Stimulated activated naive CD4-positive, alpha-beta T cell (primary cell): Measurements from ENCODE around the gene PJA1.

ENCODE experiments used
- DNase-seq, 6 experiments: peaks; one replicate each; lab custom pipeline; 2025; lab: John Stamatoyannopoulos, UW

PJA1 gene

DNA sequence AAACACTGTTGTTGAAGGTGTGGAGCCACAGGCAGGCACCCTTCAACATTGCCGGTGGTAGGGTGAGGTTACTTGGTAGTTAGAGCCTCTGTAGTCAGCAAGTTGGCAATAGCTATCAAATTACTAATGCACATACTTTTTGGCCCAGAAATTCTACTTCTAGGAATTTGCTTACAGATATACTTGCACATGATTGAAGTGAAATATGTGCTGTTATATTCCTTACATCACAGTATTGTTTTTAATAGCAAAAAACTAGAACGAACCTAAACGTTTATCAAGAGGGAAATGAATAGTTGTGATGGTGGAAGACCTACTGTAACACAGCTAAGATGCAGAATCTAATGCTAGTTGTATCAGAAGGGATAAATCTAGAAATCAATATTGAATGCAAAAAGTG lies 7.7 kb upstream of the PJA1 start:
- no peak for DNase-seq

GRCh38 chrX:69170319-69170718 lies 5.1 kb upstream of the PJA1 start:
- no peak for DNase-seq

GRCh38 chrX:69163936-69164741 lies 1.1 kb downstream of the PJA1 start:
- DNase-seq: peak; percentile 17 to 55 (median 48)

DNA sequence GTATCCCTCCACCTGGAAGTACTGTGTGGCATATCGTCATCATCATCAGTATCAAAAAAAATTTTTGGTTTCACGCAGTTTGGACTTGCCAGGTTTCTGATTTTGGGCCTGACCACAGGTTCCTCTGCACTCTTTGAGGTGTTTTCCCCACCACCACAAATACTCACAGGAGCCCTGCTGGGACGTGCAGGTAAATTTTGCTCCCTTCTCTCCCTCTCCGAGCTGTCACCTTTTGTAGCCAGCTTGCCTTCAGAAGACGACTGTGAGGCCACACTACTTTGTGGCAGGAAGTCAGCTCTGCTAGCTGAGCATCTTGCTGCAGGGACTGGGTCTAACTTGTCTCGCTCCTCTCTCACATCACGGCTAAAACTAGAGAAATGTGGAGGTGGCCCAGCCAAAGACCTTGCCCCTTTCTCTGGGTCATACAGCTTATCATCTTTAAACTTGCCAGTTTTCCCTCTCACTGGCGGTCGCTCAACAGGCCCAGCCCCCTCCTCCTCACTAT lies 2.8 kb downstream of the PJA1 start:
- no peak for DNase-seq

DNA sequence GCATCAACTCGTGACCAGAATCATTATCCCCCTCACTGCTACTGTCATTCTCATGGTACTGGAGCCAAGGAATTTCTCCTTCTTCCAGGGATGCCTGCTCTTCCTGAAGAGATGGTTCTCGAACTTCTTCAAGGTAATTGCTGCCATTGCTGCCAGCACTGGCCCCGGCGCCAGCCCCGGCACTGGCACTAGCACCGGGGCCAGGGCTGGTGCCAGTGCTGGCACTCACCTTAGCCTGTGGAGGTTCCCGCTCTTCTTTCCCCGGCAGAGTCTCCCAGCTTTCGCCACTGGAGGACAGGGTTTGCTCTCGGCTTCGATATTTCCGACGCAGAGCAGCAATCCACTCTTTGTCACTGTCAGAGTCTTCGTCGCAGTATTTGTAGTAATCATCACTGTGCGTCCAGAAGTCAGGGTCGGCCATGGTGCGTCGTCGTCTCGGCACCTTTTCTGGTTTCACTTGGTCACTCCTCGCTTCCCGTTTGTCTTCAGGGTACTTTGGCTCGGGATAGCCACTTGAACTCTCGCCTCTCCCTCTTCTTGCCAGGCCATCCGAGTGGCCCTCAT lies 3.4 kb downstream of the PJA1 start:
- no peak for DNase-seq

GRCh38 chrX:69161371-69161770 lies 3.9 kb downstream of the PJA1 start:
- DNase-seq: no peak

- DNase-seq: peak in 2 of 6 experiments; percentile 19 to 29
These were observed 6.9 kb downstream of the PJA1 start for GRCh38 chrX:69158166-69158980.

GRCh38 chrX:69156638-69157037 lies 8.6 kb downstream of the PJA1 start:
- DNase-seq: no peak

GRCh38 chrX:69155786-69156520 lies 9.3 kb downstream of the PJA1 start:
- DNase-seq: no peak

GRCh38 chrX:69154051-69154450 lies 11.2 kb downstream of the PJA1 start:
- DNase-seq: no peak

DNA sequence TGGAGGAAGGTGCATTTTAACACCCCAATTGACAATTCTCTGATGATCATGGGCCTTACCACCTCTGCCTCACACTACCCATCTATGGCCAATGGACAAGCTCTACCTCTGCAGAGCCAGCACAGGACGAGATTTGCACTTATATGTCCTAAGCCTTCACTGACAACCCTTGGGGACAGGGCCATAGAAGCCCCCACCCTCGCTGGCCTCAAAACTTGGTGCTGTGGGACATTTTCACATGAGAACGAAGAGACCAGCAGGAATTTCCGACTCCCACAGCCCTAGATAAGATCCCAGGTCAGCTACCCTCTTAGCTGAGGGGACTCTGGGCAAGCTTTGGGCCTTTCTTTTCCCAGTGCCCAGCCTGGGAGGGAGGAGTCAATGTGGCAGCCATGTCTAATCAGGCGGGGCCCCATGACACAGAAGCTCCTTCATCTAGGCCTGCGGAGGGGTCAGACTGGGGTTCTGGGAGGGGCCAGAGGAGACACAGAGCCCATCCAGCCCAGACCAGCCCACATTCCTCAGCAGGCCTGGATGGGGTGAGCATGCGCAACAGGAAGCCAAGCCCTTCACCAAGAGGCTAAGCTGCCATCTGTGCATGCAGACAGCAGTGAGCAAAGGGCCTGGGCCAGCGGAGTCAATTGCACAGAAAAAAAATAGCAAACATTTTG lies 12.1 kb downstream of the PJA1 start:
- DNase-seq: no peak

DNA sequence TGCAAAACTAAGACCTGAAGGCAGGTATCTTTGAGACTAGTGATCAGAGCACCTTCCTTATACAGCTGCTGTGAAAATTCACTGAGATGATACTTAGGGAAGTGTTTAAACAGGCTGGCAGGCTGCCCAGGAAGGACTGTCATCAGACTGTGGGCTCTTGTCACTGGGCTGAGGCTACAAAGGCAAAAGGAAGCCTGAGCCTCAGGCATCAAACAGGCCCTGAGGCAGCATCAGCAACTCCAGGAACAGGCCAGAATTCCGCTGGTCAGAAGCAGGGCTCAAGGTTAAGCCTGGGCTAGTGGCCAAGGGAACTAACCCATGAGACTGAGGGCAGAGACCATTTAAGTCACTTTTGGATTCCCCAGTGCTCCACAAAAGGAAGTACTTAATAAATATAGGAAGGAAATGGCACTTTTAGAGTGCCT lies 12.8 kb downstream of the PJA1 start:
- no peak for DNase-seq

DNA sequence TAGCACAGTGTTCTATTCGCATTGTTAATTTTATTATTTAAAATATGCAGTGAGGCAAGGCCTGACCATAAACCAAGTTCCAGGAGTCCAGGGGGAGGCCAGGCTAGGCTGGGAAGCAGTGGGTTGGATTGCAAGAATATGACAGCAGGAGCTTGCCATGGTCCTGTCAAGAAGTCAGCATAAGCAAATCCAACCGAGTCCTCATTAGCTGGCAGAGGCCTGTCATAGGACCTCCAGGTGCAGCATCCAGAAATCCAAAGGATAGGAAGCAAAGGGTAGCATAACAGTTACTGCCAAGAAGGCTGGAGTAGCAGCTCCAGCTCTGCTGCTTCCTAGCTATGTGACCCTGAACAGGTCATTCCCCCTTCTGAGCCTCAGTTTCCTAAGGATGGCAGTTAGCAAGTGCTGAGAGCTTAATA lies 13.4 kb downstream of the PJA1 start:
- no peak for DNase-seq

- DNase-seq: no peak
These were observed 14.8 kb downstream of the PJA1 start for GRCh38 chrX:69150281-69150960.

DNA sequence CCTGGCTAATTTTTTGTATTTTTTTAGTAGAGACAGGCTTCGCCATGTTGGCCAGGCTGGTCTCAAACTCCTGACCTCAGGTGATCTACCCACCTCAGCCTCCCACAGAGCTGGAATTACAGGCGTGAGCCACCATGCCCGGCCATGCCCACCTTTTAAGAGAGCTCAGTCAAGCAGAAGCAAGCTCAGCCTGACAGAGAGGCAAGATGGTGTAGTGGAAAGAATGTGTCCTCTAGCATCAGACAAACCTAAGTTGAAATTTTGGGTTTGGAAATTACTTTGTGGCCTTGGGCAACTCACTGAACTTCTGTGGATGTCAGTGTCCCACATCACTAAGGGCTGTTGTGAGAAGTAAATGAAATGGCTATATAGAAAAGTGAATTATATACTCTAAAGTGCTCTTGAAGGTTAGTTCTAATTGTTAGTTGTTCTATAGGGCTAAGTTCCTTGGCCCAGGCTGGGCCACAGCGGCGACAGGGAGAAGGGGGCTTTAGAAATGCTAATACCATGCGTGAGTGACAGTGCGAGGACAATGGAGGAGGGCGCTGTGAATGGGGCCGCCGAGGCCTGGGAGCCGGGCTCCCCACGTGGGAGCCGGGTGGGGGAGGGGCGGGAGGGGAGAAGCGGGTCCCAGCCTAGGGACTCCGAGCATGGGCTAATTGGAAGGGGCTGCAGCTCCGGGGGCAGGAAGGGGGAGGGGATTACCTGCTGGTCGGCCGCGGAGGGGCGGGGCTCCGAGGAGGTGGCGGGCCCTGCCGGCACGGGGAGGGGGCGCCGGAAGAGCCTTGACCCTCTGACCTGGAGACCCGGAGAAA lies 15.6 kb downstream of the PJA1 start:
- no peak for DNase-seq

DNA sequence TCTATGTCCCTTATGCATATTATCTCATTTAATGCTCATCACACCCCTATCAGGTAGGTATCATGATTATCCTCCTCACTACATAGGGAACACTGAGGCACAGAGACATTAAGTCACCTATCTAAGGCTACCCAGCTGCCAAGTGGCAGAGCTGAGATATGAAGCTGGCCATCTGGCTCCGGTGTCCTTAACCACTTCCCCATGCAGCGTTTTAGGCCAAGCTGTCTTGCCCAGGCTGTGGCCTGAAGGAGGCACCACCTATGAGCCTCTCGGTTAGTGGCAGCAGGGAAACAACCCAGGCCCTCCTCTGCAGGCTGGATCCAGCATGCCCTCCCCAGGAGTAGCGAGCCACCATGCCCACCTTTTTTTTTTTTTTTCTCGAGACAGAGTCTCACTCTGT lies 16.3 kb downstream of the PJA1 start:
- no peak for DNase-seq

DNA sequence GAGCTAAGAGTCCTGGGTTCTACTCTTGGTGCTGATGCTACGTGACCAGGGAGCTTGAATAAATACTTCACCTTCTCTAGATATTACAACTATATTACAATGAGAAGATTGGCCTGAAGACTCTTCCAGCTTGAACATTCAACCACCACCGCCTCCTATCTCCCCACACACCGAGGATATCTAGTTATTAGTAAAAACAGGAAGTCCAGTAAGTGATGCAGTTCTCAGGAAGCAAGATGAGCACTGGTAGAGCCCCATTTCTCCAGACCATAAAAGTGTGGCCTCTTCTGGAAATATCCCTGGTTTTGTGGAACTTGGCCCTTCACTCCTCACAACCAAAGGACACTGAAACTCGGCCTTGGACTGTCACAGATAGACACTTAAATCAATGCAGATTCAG lies 18.5 kb downstream of the PJA1 start:
- DNase-seq: no peak

GRCh38 chrX:69145714-69146113 lies 19.5 kb downstream of the PJA1 start:
- DNase-seq: no peak

- no peak for DNase-seq
These were observed 20.2 kb downstream of the PJA1 start for GRCh38 chrX:69144838-69145680.
